GM23248 (cell line): ENCODE data around the gene ZNF25.

ENCODE experiments used
- EZH2 ChIP-seq: fragments of 200-600 bp; sonication (generic); IDR thresholded peaks from 2 replicates; pipeline ENCODE4 v1.6.1; 2018; ENCODE audit warnings: antibody characterized with exemption, mild to moderate bottlenecking; ENCODE audit not compliant: insufficient read depth, poor library complexity, severe bottlenecking
- EZH2phosphoT487 ChIP-seq: fragments of 200-600 bp; sonication (generic); IDR thresholded peaks from 2 replicates; pipeline ENCODE4 v1.6.1; 2018; ENCODE audit warnings: antibody characterized with exemption, moderate library complexity, mild to moderate bottlenecking, low read depth; ENCODE audit not compliant: insufficient read depth

- no peak for TF ChIP-seq EZH2
- TF ChIP-seq EZH2phosphoT487, result no peak
These were observed 951 bp downstream of the ZNF25 start for GRCh38 chr10:37975401-37975991.
